Measurements from ENCODE around the gene AIF1. TPM values are rescaled to one million over a fixed set of nuclear protein-coding genes. Genes with fewer than 3 reads are reported as not detected.

The AIF1 gene
- total RNA-seq, 4 donors from 2014 or later, result 6.1 to 112 (median 11.2) TPM

GRCh38 chr6:31621320-31621939, 6.4 kb downstream of the AIF1 start:
- Histone ChIP-seq H3K27me3 (no peaks in the 10 kb centered on the region), H3K27ac (peak overlapping the region; percentile 95 to 99 (median 98)), H3K4me1 (peaks cover 0 to 16% (median 0%) of the 10 kb centered on the region in 4 donors), H3K9me3 (no peaks in the 10 kb centered on the region), H3K36me3 (peaks cover 0 to 38% (median 0%) of the 10 kb centered on the region in 3 donors), H3K4me3 (peak overlapping the region; percentile 54 to 100 (median 88))
- TF ChIP-seq CTCF (IDR thresholded peaks at IDR 0.05), result no peak
- no peak for TF ChIP-seq POLR2A (IDR thresholded peaks at IDR 0.05)
- no peak for DNase-seq

- DNase-seq, result no peak
- Histone ChIP-seq H3K27ac (peak overlapping the region; percentile 38 to 99 (median 96)), H3K4me1 (peaks cover 0 to 16% (median 0%) of the 10 kb centered on the region in 4 donors)
Measured at GRCh38 chr6:31621991-31622390, 7.0 kb downstream of the AIF1 start.

GRCh38 chr6:31622684-31623091, 7.7 kb downstream of the AIF1 start:
- Histone ChIP-seq H3K36me3 (peaks cover 0 to 50% (median 0%) of the 10 kb centered on the region in 3 donors), H3K27ac (peak overlapping the region in 1 of 4 donors; percentile 38)

More at GRCh38 chr6:31621991-31622390, 7.0 kb downstream of the AIF1 start:
- Histone ChIP-seq H3K4me3 (peak overlapping the region in 2 of 4 donors; percentile 89 to 100), H3K27me3 (no peaks in the 10 kb centered on the region), H3K36me3 (peaks cover 0 to 44% (median 0%) of the 10 kb centered on the region in 3 donors), H3K9me3 (no peaks in the 10 kb centered on the region)
- TF ChIP-seq POLR2A (IDR thresholded peaks at IDR 0.05) (no peak), CTCF (IDR thresholded peaks at IDR 0.05) (no peak)

GRCh38 chr6:31624070-31624469, 9.0 kb downstream of the AIF1 start:
- no peak overlapping the region for H3K27ac ChIP-seq

More at GRCh38 chr6:31622684-31623091, 7.7 kb downstream of the AIF1 start:
- DNase-seq, result no peak
- peaks cover 0 to 16% (median 0%) of the 10 kb centered on the region in 4 donors for H3K4me1 ChIP-seq
- H3K9me3 ChIP-seq, result no peaks in the 10 kb centered on the region
- no peak overlapping the region for H3K4me3 ChIP-seq
- no peak for TF ChIP-seq POLR2A (IDR thresholded peaks at IDR 0.05)
- no peak for TF ChIP-seq CTCF (IDR thresholded peaks at IDR 0.05)
- H3K27me3 ChIP-seq, result no peaks in the 10 kb centered on the region

GRCh38 chr6:31626952-31627351, 11.9 kb downstream of the AIF1 start:
- Histone ChIP-seq H3K4me3 (no peak overlapping the region), H3K27me3 (no peaks in the 10 kb centered on the region), H3K9me3 (no peaks in the 10 kb centered on the region), H3K27ac (no peak overlapping the region), H3K36me3 (peaks cover 0 to 93% (median 0%) of the 10 kb centered on the region in 3 donors), H3K4me1 (peaks cover 0 to 9% (median 0%) of the 10 kb centered on the region in 4 donors)
- no peak for DNase-seq
- TF ChIP-seq POLR2A (IDR thresholded peaks at IDR 0.05) (no peak), CTCF (IDR thresholded peaks at IDR 0.05) (no peak)

More at GRCh38 chr6:31624070-31624469, 9.0 kb downstream of the AIF1 start:
- TF ChIP-seq CTCF (IDR thresholded peaks at IDR 0.05) (no peak), POLR2A (IDR thresholded peaks at IDR 0.05) (no peak)
- no peak overlapping the region for H3K4me3 ChIP-seq
- H3K27me3 ChIP-seq, result no peaks in the 10 kb centered on the region
- no peak for DNase-seq
- H3K9me3 ChIP-seq, result no peaks in the 10 kb centered on the region
- H3K4me1 ChIP-seq, result peaks cover 0 to 16% (median 0%) of the 10 kb centered on the region in 4 donors
- peaks cover 0 to 64% (median 0%) of the 10 kb centered on the region in 3 donors for H3K36me3 ChIP-seq
